ENCODE measurements around the gene THOC6. TPM values are rescaled to one million over a fixed set of nuclear protein-coding genes. Genes with fewer than 3 reads are reported as not detected.
"Not testable (repeated sequence)": the region's sequence is repeated elsewhere in the genome, so short reads cannot be mapped to it uniquely, and the experiment has no call there.

THOC6 gene
- total RNA-seq, 2 experiments from 2014 or later: 33.6 to 36.0 TPM

GRCh38 chr16:3065742-3066439 lies 42.1 kb downstream of the THOC6 start:
- Histone ChIP-seq H3K36me3 (ENCODE audit: insufficient read depth, low read length) (no peaks in the 10 kb centered on the region), H2AFZ (ENCODE audit: low read length) (no peak overlapping the region), H3K79me2 (ENCODE audit: insufficient read depth, low read depth, low read length) (no peaks in the 10 kb centered on the region), H3K9me2 (ENCODE audit: insufficient read depth, low read length) (no peaks in the 10 kb centered on the region), H3K4me3 (ENCODE audit: low read depth, low read length, poor library complexity, severe bottlenecking) (no peak overlapping the region), H4K20me1 (ENCODE audit: insufficient read depth, low read length) (no peaks in the 10 kb centered on the region), H3K27ac (ENCODE audit: low read depth, low read length, poor library complexity, severe bottlenecking) (no peak overlapping the region), H3K4me2 (ENCODE audit: low read length) (no peak overlapping the region), H3K4me1 (ENCODE audit: insufficient read depth, low read length, poor library complexity, severe bottlenecking) (no peaks in the 10 kb centered on the region), H3K9me3 (ENCODE audit: low read length) (no peaks in the 10 kb centered on the region)
- TF ChIP-seq CTCF (conservative IDR thresholded peaks at IDR 0.05; ENCODE audit: low read length): no peak
- TF ChIP-seq EZH2phosphoT487 (IDR thresholded peaks at IDR 0.05; ENCODE audit: borderline replicate concordance, low read depth, low read length): no peak
- POLR2A ChIA-PET: no interaction called here
- CTCF ChIA-PET (ENCODE audit: unreplicated experiment): no interaction called here
- intact Hi-C loops (cut with micrococcal nuclease; ENCODE audit: unreplicated experiment): no loop called here
- no TSS peak for BruUV-seq (replicated peaks)
- DNase-seq (ENCODE audit: low spot score): no peak

GRCh38 chr16:3066440-3066748 lies 42.6 kb downstream of the THOC6 start:
- Histone ChIP-seq H3K27ac (ENCODE audit: low read depth, low read length, poor library complexity, severe bottlenecking) (no peak overlapping the region), H3K4me3 (ENCODE audit: low read depth, low read length, poor library complexity, severe bottlenecking) (no peak overlapping the region), H4K20me1 (ENCODE audit: insufficient read depth, low read length) (no peaks in the 10 kb centered on the region), H3K4me2 (ENCODE audit: low read length) (no peak overlapping the region), H3K9me2 (ENCODE audit: insufficient read depth, low read length) (no peaks in the 10 kb centered on the region), H3K79me2 (ENCODE audit: insufficient read depth, low read depth, low read length) (no peaks in the 10 kb centered on the region), H3K4me1 (ENCODE audit: insufficient read depth, low read length, poor library complexity, severe bottlenecking) (no peaks in the 10 kb centered on the region), H3K36me3 (ENCODE audit: insufficient read depth, low read length) (no peaks in the 10 kb centered on the region), H3K9me3 (ENCODE audit: low read length) (no peaks in the 10 kb centered on the region), H2AFZ (ENCODE audit: low read length) (no peak overlapping the region)
- ChIA-PET CTCF (ENCODE audit: unreplicated experiment) (no interaction called here), POLR2A (no interaction called here)
- TF ChIP-seq EZH2phosphoT487 (IDR thresholded peaks at IDR 0.05; ENCODE audit: borderline replicate concordance, low read depth, low read length): no peak
- TF ChIP-seq CTCF (conservative IDR thresholded peaks at IDR 0.05; ENCODE audit: low read length): no peak
- DNase-seq (ENCODE audit: low spot score): no peak
- no TSS peak for BruUV-seq (replicated peaks)
- intact Hi-C loops (cut with micrococcal nuclease; ENCODE audit: unreplicated experiment): no loop called here

- no peaks in the 10 kb centered on the region for H3K4me1 ChIP-seq (ENCODE audit: insufficient read depth, low read length, poor library complexity, severe bottlenecking)
- intact Hi-C loops (cut with micrococcal nuclease; ENCODE audit: unreplicated experiment): no loop called here
These were observed 44.7 kb downstream of the THOC6 start for GRCh38 chr16:3068487-3068886.

GRCh38 chr16:3069146-3069545 lies 45.3 kb downstream of the THOC6 start:
- H3K27ac ChIP-seq (ENCODE audit: low read depth, low read length, poor library complexity, severe bottlenecking); H4K20me1 ChIP-seq (ENCODE audit: insufficient read depth, low read length); DNase-seq (ENCODE audit: low spot score); H3K4me2 ChIP-seq (ENCODE audit: low read length); H3K4me1 ChIP-seq (ENCODE audit: insufficient read depth, low read length, poor library complexity, severe bottlenecking); H3K4me3 ChIP-seq (ENCODE audit: low read depth, low read length, poor library complexity, severe bottlenecking); H3K36me3 ChIP-seq (ENCODE audit: insufficient read depth, low read length); H2AFZ ChIP-seq (ENCODE audit: low read length); H3K79me2 ChIP-seq (ENCODE audit: insufficient read depth, low read depth, low read length); H3K9me3 ChIP-seq (ENCODE audit: low read length); intact Hi-C loops (cut with micrococcal nuclease; ENCODE audit: unreplicated experiment); BruUV-seq (replicated peaks); H3K9me2 ChIP-seq (ENCODE audit: insufficient read depth, low read length): not testable (repeated sequence)
- CTCF ChIA-PET (ENCODE audit: unreplicated experiment): interaction anchor here (0.5 kb wide), 1 partner anchor 54 kb away, joined by 4 read pairs; no protein-coding TSS in a partner anchor
- POLR2A ChIA-PET: interaction anchor here (0.5 kb wide), 1 partner anchor 15 kb away, joined by 5 read pairs; no protein-coding TSS in a partner anchor

More at GRCh38 chr16:3068487-3068886, 44.7 kb downstream of the THOC6 start:
- H3K4me2 ChIP-seq (ENCODE audit: low read length): no peak overlapping the region
- no peak overlapping the region for H3K27ac ChIP-seq (ENCODE audit: low read depth, low read length, poor library complexity, severe bottlenecking)
- H3K36me3 ChIP-seq (ENCODE audit: insufficient read depth, low read length): no peaks in the 10 kb centered on the region
- no TSS peak for BruUV-seq (replicated peaks)
- no peak for TF ChIP-seq CTCF (conservative IDR thresholded peaks at IDR 0.05; ENCODE audit: low read length)
- no peak for TF ChIP-seq EZH2phosphoT487 (IDR thresholded peaks at IDR 0.05; ENCODE audit: borderline replicate concordance, low read depth, low read length)
- H3K9me3 ChIP-seq (ENCODE audit: low read length): no peaks in the 10 kb centered on the region
- H3K79me2 ChIP-seq (ENCODE audit: insufficient read depth, low read depth, low read length): no peaks in the 10 kb centered on the region
- DNase-seq (ENCODE audit: low spot score): no peak
- H4K20me1 ChIP-seq (ENCODE audit: insufficient read depth, low read length): no peaks in the 10 kb centered on the region
- POLR2A ChIA-PET: no interaction called here
- CTCF ChIA-PET (ENCODE audit: unreplicated experiment): interaction anchor here (0.5 kb wide), 1 partner anchor 55 kb away, joined by 4 read pairs; no protein-coding TSS in a partner anchor
- no peaks in the 10 kb centered on the region for H3K9me2 ChIP-seq (ENCODE audit: insufficient read depth, low read length)
- no peak overlapping the region for H2AFZ ChIP-seq (ENCODE audit: low read length)
- no peak overlapping the region for H3K4me3 ChIP-seq (ENCODE audit: low read depth, low read length, poor library complexity, severe bottlenecking)

Data from OCI-LY7 (cell line).